Hematopoietic multipotent progenitor cell treated with erythropoietin and hydrocortisone succinate and interleukin-3 and kit ligand, for 8 days (in vitro differentiated cells): Measurements from ENCODE around the gene RBL1.

Source experiments
- DNase-seq: peaks from one replicate; pipeline ENCODE4 v3.0.0-alpha.2; 2015

RBL1 gene

GRCh38 chr20:36950414-36951197 is 145.2 kb downstream of the RBL1 start:
- peak; percentile 3 for DNase-seq
